GM19023 (cell line): ENCODE data around the gene RABGEF1.
"Not testable (repeated sequence)": the region's sequence is repeated elsewhere in the genome, so short reads cannot be mapped to it uniquely, and the experiment has no call there.

Experiments used
- ATAC-seq: cut with Tn5 transposase; IDR thresholded peaks from one replicate; pipeline ENCODE4 v1.9.1; 2021; ENCODE audit warnings: mild to moderate bottlenecking, moderate library complexity; ENCODE audit not compliant: unreplicated experiment

Gene RABGEF1

DNA sequence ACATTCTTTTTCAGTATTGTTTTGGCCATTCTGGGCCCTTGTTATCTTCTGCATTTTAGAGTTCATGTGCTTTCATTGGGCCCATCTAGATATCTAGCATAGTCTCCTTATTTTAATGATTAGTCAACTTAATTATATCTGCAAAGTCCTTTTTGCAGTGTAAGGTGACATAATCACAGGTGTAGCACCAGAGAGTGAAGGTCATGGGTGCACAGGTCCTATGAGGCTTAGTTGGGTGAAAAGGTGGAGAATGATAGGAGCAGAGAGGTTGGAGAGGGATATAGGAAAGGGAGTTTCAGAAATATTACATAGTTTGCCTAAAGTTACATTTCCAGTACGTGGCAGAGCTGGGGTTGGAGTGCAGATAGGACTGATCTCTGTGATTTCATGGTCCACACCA, 24.4 kb downstream of the RABGEF1 start:
- ATAC-seq, result not testable (repeated sequence)

DNA sequence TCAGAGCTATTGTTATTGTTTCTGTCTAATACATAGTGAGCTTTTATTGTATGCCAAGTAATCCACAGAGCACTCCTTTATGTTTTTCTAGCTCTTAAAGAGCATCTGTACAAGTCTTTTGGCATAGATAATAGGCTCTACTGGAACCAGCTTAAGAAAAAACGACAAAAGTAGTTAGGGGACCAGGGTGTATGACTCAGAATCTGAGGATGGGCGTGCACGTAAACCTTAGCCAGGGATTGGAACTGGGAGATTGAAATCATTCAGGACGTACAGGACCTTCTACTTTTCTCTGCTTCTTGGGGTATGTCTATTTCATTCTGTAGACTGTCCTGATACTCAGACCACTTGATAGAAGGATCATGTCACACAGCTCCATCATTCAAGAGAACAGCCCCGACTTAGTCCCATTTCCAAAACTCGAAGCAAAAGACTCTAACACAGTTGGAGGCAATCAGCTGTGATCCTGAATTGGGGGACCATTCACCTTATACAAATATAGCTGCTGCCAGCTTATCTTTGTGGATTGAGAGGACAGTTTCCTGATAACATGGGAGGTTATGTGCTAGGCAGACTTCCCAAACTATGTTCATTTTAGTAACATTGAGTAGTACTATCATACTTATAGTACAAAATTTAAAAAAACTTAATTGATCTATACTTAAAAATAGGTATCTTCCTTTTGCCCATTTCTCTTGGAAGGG, 24.9 kb downstream of the RABGEF1 start:
- not testable (repeated sequence) for ATAC-seq

DNA sequence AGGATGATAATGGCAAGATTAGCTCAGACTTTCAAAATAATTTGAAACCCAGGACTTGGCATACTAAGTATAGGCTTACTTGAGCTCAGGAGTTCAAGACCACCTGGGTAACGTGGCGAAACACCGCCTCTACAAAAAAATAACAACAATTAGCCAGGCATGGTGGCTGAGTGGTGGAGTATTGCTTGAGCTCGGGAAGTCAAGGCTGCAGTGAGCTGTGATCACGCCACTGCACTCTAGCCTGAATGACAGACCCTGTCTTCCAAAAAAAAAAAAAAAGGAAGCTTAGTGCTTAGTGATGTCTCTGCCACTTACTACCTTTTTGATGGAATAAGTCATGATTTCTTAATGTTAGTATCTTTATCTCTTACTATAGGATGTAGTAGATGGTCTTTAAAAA, 25.5 kb downstream of the RABGEF1 start:
- no peak for ATAC-seq

DNA sequence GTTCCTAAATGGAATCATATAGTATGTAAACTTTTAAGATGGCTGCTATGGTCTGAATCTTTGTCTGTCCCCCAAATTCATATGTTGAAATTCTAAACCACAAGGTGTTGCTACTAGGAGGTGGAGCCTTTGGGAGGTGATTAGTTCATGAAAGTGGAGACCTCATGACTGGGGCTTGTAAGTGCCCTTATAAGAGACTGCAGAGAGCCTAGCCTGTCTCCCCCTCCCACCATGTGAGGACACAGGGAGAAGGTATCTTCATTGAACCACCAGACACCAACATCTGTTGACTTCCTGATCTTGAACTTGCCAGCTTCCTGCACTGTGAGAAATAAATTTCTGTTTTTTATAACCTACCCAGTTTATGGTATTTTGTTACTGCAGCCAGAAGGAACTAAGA, 27.0 kb downstream of the RABGEF1 start:
- ATAC-seq, result not testable (repeated sequence)

DNA sequence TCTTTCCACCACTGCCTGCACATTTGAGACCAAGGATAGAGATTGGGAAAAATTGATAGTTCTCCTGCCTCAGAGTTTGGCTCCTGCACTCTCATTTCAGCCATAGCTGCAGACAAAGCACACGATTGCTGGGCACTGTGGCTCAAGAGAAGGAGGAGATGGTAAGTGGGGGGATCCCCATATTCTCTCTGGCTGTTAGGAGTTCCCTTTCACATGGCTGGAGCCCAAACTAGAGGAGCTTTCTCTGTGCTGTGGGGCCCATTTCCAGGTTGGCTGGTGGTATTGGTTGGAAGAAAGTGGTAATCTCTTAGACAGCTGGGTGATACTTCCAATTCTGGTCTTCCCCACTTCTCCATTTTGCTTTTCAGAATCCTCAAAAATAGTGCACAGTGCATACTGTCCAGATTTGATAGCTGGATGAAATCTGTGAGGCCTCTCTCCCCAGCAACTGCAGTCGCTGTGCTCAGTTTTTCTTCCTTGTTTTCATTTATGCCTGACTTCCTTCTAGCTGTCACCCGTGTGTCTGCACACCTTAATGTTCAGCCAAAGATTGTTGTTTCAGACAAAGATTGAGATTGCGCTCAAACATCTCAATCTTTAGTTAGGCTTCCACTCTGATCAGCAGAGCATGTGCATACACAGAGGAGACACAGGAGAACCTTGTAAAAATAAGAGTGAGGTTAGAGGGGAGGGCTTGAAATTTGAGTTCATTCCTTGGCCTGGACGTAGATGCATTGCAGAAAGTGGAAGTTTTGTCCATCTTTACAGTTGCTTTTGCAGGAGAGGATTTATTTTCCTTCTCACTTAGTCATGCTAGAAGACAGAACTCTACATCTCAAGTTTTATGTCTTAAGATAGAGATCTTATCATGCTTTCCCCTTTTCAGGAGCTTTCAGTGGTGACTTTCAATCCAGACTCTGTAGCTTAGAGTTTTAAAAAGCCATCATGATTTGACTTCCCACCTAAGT, 28.6 kb downstream of the RABGEF1 start:
- ATAC-seq, result no peak

DNA sequence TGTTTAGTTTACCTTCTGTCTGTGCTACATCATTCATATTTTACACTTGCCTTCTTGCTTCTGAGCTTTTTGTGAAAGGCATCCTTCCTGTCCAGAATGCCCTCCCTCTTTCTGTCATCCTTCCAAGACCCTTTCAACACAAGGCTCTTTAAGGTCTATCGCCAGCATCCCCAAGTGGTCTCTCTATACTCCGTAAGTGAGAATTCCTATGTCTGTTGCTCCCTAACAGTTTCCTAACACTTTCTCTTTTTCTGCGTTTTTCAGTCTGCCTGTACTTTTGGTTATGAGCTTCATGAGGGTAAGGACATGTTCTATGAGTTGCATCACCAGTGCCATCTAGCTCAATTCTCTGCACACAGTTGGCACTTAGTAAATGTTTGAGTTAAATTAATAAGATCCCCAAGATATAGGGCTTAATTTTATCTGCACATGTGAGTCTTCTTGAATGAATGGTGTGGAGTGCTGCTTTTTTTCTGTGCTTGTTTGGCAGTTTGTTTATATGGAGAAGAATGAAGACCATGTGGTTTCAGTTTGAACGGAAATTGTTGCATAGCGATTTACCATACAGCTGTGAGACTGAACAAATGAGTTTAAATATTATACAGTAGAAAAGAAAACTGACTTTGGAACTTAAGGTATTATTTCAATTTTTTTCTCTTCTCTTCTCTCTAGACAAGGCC, 29.4 kb downstream of the RABGEF1 start:
- ATAC-seq, result no peak

DNA sequence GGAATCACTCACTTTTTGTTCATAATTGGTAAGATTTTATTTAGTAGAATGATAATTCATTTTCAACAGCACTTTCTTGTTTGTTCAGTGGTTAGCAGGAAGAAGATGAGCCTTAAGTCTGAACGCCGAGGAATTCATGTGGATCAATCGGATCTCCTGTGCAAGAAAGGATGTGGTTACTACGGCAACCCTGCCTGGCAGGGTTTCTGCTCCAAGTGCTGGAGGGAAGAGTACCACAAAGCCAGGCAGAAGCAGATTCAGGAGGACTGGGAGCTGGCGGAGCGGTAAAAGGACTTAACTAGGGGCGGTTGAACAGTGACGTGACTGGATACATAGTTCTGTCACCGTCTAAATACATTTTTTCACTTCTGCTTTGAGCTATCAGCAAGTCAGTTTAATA, 31.3 kb downstream of the RABGEF1 start:
- no peak for ATAC-seq

DNA sequence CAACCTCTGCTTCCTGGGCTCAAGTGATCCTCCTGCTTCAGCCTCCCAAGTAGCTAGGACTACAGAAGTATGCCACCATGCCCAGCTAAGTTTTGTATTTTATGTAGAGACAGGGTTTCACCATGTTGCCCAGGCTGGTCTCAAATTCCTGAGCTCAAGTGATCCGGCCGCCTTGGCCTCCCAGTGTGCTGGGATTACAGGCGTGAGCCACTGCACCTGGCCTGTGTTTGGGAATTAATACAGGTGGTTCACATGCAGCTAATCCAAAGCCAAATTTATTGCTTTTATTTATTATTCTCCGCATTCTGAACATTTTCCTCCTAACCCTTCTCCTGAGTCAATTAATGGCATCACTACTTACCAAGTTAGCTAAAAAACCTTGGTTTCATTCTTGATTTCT, 33.2 kb downstream of the RABGEF1 start:
- ATAC-seq, result not testable (repeated sequence)

DNA sequence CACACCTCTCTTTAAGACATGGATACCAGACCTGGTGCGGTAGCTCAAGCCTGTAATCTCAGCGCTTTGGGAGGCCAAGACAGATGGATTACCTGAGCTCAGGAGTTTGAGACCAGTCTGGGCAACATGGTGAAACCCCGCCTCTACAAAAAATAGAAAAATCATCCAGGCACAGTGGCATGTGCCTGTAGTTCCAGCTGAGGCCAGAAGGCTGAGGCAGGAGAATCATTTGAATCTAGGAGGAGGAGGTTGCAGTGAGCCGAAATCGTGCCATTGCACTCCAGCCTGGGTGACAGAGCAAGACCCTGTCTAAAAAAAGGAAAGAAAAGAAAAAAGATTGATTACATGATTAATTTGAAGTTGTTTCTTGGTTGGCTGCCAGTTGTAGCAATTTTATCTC, 35.9 kb downstream of the RABGEF1 start:
- not testable (repeated sequence) for ATAC-seq

DNA sequence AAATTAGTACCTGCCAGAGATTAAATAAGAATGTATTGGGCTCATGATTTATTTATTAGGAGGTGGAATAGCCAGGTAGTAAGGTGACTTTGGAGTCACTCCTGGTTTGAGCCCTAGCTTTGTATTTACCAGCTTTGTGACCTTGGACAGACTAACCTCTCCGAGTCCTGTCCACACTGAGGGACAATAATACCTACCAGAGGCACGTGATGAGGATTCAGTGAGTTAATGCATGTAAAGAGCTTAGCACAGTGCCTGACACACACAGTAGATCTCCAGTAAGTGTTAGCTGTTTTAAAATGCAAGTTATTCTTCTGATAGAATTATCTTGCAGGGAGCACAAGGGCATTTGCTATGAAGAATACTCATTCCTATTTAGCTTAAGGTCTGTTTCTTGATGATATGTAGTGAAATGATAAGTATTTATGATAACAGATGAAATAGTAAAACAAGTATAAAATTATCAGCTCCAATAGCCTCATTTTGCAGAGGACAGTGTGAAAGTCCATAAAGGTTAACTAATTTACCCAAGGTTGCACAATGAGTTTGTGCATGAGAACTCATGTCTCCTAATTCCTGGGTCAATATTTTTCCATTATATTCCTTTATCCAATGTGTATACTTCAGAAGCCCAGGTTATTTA, 36.4 kb downstream of the RABGEF1 start:
- no peak for ATAC-seq

DNA sequence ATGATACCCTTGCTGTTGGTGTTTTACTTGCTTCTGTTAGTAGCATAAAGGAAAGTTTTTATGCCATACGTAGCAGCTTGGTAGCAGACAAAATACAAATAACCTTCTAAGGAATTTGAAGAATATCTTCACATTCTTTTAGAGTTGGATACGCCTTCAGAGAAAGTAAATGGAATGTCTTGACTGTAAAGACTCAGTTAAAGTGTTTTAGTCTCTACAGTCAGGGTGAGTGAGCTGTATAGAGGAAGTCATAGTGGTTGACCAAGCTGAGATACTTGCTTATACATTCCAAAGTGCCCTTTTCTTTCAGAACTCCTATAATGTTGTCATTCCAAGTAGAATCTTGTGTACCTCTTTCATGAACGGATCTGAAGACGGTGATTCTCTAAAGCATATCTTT, 37.7 kb downstream of the RABGEF1 start:
- no peak for ATAC-seq

DNA sequence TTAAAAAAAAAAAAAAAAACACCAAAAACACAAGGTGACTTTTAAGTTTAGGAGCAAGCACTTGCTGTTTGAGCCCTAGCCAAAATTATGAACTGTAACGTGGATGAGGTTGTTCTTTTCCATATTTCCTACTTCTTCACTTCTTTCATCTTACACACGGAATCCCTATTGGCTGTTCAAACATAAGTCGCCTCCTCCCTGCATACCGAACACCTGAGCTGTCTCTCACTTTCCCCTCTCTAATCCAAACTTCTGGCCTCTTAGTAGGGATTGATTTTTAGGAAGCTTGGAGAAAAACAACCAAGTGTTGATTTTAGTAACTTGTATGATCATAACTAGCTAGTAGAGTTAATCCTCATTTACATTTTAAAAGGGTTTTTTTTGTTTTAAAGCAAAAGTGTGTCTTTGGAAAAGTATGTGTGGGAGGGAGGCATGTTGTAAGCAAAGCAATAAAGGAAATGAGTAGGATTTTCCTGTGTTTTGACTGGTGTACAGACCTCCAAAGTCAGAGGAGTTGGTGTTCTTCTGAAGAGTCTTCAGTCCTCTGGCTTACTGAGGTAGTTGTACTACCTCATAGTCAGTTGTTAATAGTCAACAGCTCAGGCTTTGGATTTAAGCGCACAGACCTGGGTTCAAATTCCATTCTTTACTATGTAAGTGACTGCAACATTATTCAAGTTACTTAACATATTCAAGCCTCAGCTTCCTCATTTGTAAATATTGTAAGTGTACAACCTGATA, 39.3 kb downstream of the RABGEF1 start:
- ATAC-seq, result no peak

DNA sequence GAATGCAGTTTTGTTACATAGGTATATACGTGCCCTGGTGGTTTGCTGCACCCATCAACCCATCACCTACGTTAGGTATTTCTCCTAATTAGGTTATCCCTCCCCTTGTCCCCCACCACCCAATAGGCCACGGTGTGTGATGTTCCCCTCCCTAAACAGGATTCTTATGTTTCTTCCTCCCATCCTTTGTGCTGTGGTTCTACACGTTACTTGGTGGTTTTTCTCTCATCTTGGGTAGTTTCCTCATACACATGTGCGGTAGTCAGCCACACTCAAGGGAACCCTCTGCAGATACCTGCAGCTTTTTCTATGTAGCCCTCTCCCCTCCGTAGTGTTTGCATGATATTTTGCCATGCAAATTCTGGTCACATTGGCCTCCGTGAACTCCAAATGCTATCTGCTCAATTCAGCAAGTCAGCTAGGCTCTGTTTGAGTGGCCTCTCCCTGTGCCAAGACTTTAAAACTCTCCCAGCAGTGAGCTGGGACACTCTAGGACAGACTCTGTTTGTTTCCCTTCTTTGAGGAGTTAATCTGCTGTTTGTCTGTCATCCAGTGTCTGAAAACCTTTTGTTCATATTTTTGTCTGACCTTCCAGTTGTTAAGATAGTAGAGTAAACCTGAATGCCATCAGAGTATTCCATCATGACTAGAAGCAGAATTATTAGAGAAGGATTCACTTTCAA, 41.0 kb downstream of the RABGEF1 start:
- no peak for ATAC-seq

DNA sequence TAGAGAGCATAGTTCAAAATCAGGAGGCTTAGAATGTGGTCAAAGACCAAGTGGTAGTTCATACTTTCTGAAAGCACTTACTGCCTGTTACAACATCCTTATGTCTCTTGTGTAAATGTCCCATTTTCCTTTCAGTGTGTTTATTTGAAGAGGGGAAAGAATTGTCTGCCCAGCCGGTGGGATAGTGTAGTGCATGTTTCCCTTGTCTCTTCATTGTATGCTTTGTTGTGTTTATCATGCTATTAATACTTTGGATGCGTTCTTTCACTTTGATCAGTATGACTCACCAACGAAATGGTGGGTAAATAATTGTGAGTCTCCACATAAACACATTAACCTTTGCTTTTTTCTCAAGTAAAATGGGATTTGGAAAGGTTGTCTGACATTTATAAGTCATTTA, 42.3 kb downstream of the RABGEF1 start:
- ATAC-seq, result not testable (repeated sequence)

DNA sequence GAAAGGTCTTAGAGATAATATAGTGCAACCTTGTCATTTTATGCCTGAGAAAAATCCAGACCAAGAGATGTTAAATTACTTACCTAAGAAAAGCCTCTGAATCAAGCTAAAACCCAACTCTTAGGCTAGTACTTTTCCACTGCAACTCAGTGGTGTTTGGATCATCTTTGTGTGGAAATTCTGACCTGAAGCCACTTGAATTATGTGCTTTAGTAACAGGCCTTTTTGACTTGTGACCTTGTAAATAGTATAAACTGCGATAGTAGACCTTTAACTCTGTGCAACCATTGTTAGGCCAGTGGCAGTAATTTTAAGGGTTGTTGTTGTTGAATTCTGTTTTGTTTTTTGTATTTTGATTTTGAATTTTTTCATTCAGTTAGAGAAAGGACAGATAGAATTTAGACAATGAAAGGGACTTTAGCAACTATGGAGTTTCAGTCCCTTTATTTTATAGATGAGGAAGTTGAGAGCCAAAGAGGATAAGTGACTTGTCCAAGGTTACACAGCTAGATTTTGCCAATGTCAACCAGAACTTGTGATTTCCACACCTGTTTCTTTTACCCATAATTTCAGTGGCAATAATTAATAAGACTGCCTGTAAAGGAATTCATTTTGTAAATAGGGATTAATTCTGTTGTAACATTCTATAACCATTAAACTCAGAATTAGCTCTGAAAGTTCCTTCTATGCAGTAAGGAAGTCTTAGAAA, 43.5 kb downstream of the RABGEF1 start:
- ATAC-seq, result not testable (repeated sequence)

DNA sequence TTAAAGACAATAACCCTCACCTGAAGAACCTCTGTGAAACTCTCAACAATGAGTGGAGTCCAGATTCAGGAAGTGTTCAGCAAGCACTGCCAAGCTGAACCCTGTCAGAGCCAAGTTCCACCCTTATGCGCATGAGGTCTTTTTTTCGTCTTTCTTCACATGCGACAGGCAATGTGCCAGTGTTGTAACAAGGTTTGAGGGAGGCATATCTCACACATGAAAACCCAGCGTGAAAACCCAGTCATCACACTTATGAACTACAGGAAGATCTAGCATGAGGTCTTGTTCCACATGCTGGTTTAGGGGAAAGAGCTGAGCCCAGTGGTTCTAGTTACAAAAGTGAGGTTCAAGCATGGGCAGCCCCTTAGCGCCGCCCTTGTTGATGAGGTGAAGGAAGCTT, 49.7 kb downstream of the RABGEF1 start:
- no peak for ATAC-seq

DNA sequence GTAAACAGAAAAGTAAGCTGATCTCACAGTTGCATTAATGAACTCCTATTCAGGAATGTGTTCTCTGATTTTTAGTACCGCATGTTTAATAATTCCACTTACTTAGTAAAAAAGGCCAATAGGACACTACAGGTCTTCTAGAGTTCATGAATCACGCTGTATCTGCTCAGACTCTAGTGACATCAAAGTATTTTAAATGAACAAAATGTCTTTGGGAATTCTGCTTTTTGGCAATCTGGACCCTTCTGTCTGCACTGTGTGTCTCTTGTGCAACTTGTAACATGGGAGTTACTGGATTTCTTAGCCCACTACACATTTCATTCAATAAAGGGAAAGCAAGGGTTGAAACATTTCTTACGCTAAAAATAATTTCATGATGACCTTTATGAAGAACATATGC, 50.2 kb downstream of the RABGEF1 start:
- ATAC-seq, result no peak

DNA sequence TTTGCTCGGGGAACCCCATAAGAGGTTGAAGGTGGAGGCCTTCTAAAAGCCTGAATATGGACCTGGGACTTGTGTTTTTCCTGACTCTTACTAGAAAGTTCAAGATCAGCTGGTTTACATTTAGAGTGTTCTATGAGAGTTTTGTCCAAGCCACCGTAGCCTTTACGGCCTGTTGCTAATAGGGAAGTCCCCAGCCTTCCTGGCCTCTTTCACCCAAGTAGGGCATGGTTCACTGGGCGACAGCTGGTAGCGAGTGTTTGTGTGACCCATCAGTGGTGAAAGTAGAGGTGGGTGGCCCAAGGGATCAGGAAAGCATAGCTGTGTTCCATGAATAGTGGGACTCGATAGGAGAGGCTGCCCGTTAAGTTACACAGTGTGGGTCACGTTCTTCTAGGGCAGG, 60.1 kb downstream of the RABGEF1 start:
- ATAC-seq, result no peak

DNA sequence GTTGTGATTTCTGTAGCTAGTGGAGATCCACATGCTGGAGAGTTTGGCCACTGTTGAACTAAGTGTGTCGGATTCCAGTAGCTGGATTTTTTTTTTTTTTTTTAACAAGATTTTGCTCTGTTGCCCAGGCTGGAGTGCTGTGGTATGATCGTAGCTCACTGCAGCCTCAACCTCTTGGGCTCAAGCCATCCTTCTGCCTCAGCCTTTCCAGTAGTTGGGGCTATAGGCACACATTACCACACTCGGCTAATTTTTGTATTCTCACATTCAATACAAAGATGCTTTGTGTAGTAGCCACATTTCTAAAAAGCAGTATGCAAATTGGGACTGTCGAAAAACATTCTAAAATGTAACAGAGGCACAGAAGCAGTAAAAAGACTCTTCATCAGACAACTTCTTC, 63.5 kb downstream of the RABGEF1 start:
- ATAC-seq, result no peak
